Suprapubic skin (tissue), 4 donors: ENCODE results near the gene RASAL1.
"Not testable (repeated sequence)": the region's sequence is repeated elsewhere in the genome, so short reads cannot be mapped to it uniquely, and the experiment has no call there.

ENCODE experiments used
- EP300 ChIP-seq: sonication (generic); formaldehyde crosslinking; IDR thresholded peaks from one replicate; pipeline ENCODE4 v1.6.1; 2017; ENCODE audit warnings: antibody characterized with exemption
- POLR2A ChIP-seq, 2 donors: fragments of 450-650 bp; IDR thresholded peaks; one replicate each; pipeline ENCODE4 v1.6.1; 2017; ENCODE audit warnings: antibody characterized with exemption in 2 of 2, mild to moderate bottlenecking in 2 of 2, moderate library complexity in 2 of 2
- POLR2AphosphoS5 ChIP-seq, 3 donors: sonication (generic); formaldehyde crosslinking; IDR thresholded peaks; one replicate each; pipeline ENCODE4 v1.6.1; 2017; ENCODE audit warnings: antibody characterized with exemption in 3 of 3
- TF ChIP-seq, protein P1 (sequence below), 2 donors: fragments of 200-600 bp in 1 of 2; fragments of 450-650 bp in 1 of 2; sonication (generic) in 1 of 2; IDR thresholded peaks; one replicate each; pipeline ENCODE4 v1.5.1; 2016 to 2019; ENCODE audit warnings: antibody characterized with exemption in 2 of 2, mild to moderate bottlenecking in 1 of 2, moderate library complexity in 1 of 2

DNA sequence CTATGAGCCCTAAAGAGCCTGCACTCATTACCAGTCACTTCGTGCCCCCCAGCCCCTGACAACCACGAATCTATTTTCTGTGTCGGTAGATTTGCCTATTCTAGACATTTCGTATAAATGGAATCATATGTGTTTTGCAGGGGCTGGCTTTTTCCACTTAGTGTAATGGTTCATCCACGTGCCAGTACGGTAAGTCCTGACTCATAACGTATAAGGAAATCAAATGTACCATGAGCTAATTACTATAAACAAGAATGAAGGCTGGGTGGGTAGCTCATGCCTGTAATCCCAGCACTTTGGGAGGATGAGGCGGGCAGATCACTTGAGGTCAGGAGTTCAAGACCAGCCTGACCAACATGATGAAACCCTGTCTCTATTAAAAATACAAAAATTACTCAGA, 17.9 kb downstream of the RASAL1 start:
- TF ChIP-seq, protein P1, sequence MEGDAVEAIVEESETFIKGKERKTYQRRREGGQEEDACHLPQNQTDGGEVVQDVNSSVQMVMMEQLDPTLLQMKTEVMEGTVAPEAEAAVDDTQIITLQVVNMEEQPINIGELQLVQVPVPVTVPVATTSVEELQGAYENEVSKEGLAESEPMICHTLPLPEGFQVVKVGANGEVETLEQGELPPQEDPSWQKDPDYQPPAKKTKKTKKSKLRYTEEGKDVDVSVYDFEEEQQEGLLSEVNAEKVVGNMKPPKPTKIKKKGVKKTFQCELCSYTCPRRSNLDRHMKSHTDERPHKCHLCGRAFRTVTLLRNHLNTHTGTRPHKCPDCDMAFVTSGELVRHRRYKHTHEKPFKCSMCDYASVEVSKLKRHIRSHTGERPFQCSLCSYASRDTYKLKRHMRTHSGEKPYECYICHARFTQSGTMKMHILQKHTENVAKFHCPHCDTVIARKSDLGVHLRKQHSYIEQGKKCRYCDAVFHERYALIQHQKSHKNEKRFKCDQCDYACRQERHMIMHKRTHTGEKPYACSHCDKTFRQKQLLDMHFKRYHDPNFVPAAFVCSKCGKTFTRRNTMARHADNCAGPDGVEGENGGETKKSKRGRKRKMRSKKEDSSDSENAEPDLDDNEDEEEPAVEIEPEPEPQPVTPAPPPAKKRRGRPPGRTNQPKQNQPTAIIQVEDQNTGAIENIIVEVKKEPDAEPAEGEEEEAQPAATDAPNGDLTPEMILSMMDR (IDR thresholded peaks at IDR 0.05), result not testable (repeated sequence)
- not testable (repeated sequence) for TF ChIP-seq POLR2A (IDR thresholded peaks at IDR 0.05); POLR2AphosphoS5 (IDR thresholded peaks at IDR 0.05); EP300
